Ammon's horn (tissue), 1 donor: Measurements from ENCODE around the gene KNOP1.

Experiments used
- DNase-seq: peaks from one replicate; pipeline ENCODE4 v3.0.0-alpha.2; 2016; ENCODE audit warnings: low spot score

The KNOP1 gene

DNA sequence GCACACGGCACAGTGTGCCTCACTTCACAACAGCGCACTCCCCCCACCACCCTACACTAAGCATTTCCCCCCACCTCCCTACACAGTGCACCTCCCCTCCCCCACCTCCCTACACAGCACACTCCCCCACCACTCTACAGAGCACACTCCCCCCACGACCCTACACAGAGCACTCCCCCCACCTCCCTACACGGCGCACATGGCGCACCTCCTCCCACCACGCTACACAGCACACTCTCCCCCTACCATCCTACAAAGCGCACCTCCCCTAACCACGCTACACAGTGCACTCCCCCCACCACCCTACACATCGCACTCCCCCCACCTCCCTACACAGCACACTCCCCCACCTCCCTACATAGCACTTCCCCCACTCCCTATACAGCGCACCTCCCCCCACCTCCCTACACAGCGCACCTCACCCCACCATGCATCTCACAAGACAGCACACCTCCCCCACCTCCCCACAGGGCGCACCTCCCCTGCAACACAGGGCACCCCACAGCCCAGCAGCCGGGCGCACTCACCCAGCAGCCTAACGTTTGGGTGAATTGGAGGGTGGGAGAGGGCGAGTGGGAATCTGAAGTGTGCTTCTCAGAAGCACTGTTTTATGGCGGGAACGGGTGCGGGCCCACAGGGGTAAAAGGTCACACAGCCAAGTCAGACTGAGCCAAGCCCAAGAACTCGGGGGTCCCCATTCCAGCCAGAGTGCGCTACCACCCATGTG lies 10.3 kb downstream of the KNOP1 start:
- no peak for DNase-seq

DNA sequence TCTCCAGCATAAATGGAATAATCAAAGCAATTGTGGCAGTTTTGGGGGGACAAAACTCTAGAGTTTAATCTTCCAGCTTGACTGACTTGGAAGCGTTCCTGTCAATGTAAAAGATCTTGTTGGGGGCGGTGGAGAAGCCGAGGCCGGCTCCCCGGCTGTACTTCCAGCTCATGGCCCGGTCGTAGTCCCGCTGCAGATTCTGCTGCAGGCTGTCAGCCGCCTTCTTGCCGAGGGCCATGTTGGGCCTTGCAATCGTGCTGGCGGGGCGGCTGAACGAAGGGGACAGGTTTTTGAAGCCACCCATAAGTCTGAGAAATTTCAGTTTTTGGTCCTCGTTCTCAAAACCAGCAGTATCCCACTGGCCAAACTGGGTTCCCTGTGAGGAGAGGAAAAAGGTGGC lies 11.2 kb downstream of the KNOP1 start:
- no peak for DNase-seq

DNA sequence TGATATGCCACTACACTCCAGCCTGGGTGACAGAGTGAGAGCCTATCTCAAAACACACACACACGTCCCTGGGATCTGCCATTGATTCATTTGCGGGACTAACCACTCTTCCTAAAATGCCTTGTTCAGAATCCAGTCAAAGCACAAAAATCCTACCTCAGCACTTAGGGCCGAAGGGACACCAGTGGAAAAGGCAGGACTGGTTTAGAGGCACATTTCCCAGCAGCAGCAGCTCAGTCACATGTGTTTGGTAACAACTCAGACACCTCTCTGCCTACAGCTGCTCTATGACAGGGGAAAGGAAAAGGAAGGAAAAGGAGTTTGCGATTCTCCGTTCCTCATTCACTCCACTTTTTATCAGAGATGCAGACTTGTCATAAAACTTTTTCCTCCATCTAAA lies 12.2 kb downstream of the KNOP1 start:
- no peak for DNase-seq

DNA sequence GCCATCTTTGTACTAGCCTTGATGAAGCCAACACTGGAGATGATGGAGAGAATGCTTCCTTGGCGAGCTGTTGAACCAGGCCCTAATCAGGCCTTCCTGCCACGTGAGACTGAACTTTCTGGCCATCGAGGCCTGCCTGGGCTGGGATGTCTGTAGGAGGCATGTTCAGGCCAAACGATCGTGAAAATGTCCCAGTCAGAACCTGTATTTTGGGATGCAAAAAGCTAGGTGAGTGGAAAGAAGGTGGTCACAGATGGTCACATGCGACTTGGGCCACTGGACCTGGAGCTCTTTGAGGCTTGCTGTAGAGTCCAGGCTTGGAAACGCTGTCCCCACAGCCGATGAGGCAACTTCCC lies 12.9 kb downstream of the KNOP1 start:
- DNase-seq: no peak

DNA sequence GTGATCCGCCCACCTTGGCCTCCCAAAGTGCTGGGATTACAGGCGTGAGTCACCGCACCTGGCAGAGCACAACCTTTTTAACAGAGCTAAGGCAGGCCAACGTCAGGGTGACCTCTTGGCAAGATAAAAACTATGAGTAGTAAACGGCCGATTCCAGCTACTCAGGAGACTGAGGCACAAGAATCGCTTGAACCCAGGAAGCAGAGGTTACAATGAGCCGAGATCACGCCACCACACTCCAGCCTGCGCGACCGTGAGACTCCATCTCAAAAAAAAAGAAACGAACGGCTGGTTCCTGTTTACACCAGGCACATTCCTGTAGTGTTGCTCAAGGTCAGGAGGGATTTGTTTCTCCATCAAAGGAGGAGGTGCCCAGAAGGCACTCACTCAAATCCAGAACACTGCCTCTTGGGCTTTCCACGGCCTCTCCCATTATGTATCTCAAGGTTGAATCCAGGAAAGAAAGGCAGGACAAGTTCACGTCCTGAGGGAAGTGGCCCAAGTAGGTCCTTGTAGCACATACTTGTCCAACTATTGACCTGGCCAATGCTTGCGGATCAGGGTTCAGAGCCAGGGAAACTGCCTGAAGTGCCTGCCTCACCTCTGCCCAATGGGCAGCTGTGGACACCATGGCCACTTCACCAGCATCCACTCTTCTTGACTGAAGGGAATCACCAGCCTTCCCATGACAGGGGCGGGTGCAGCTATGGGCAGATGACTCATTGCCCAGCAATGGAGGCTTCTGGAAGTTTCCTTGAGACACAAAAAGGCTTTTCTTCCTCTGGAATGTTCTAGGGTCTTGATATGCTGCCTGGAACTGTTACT lies 13.5 kb downstream of the KNOP1 start:
- no peak for DNase-seq

DNA sequence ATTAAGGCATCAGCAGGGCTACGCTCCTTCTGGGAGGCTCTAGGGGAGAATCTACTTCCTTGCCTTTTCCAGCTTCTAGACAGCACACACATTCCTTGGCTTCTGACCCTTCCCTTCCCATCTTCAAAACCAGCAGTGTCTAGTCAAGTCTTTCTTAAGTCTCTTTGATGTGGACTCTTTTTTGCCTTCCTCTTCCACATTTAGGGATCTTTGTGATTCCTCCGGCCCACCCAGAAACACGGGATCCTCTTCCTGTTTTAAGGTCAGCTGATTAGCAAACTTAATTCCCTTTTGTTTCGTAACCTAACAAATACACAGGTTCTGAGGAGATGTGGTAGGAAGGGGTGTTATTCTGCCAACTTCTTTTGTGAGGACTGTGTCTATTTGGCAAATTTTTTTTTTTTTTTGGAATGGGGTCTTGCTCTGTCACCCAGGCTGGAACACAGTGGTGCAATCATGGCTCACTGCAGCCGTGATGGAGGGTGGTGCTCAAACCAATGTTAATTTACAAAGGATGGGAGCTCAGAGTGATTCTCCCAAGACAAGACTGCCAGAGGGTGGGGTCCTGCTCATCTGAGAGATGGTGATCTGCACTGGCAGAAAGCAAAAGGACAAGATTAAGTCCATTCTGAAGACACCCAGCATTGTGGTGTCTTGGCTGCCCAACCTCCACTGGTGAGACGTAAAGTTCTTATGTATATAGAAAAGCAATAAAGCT lies 14.7 kb downstream of the KNOP1 start:
- DNase-seq: no peak

DNA sequence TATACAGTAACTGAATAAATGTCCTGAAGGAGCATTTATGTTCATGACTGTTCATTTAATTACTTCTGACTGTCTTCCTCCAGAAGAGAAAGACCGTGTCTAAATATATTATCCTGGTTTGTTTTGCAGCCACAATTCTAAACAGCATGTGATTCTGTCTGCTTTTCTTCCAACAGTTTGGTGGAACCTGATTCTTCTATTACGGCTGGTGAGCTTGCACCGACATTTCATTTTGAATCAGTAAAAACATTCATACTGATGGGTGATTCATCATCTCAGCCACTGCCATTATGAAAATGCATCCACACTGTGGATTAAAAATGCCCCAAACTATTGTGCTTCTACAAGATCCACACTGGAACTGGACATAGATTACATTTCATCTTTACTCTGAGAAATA lies 16.9 kb downstream of the KNOP1 start:
- DNase-seq: no peak

DNA sequence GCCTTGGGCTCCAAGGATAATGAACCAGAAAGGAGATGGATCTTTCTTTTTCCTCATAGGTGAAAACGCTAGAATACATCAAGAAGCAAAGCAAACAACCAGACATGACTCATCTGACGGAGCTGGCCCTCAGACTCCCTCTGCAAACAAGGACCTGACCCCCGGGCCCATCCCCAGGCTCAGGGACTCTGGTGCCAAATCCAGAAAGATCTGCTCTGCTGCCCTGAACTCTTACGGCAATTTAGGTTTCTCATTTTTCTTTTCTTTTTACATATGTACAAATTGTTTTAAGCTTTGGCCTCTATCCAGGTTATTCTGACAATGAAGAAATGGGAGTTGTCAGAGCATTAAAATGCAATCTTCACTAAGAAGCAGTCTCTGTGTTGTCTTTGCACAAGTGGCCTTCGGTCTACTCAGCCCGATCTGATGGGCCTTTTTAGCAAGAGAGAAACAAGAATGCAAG lies 17.7 kb downstream of the KNOP1 start:
- no peak for DNase-seq

DNA sequence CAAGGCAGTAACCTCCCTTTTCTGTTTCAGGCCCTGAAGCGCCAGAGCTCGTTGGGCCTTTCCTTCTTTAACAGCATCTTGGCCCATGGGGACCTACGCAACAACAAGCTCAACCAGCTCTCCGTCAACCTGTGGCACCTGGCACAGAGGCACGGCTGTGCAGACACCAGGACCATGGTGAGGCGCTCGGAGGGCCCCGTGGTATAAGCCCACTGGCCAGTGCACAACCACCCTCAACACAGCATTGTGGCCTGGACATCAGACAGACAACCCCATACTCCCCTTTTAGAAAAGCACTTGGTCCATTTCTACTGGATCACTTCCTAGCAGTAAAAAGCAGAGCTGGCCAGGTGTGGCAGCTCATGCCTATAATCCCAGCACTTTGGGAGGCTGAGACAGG lies 18.6 kb downstream of the KNOP1 start:
- no peak for DNase-seq

DNA sequence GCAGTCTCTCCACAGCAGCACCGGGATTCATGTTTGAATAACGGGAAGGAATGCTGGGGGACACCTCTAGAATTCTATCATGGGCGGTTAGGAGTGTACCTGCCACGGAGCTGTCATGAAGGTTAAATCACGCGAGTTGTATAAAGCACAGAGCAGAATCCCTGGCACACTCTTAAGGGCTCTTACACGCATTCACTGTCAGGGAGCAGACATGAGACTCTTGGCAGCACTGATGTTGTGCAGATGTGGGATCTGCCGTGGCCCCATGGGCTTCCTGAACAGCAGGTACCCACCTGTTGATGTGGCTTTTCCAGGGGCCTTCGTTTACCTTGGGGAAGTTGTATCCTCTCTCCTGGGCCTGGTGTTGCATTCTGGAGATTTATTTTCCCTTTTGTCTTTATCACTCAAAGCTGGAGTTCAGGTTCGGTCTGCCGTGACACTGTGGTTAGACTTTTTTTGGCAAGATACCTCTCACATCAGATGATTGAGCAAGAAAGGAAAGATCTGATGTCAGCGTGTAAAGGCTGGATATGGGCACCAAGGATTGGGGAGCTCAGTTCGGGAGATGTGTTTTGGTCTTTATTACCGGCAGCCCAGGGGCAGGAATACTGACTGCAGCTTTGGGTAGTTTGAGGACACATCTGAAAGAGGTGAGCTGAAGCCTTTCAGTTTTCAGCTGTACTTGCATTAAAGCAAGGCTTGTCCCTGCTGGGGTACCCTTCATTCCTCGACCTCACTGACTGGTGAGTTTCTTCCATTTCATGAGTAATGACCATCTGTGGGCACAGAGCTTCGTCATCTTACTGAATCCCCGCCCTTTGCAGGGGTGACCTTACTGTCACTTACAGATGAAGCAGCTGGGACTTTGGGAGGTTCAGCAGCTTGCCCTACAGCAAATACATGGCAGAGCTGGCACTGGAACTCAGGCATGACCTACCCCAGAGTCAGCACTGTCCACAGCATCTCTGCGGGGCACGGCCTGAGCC lies 19.3 kb downstream of the KNOP1 start:
- no peak for DNase-seq

DNA sequence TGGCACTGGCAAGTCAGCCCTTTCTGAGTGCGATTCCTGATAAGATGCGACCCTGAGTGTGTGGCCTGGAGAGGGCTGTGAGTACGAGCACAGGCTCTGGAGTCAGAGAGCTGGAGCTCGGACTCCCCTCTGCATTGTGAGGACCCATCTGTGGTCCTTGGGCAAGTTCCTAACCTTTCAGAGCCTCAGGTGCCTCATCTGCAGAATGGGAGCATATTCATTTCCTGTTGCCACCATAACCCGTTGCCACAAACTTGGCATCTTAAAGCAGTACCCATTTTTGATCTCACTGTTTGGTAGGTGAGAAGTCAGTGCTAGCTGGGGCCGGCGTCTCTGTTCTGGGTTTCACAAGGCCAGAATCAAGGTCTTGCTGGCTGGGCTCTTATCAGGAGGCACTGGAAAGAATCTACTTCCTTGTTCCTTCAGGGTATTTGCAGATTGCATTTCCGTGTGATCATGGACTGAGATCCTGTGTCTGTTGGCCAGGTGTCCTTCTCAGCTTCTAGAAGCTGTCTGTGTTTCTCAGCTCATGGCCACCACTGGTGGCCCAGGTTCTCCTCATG lies 20.2 kb downstream of the KNOP1 start:
- DNase-seq: no peak

DNA sequence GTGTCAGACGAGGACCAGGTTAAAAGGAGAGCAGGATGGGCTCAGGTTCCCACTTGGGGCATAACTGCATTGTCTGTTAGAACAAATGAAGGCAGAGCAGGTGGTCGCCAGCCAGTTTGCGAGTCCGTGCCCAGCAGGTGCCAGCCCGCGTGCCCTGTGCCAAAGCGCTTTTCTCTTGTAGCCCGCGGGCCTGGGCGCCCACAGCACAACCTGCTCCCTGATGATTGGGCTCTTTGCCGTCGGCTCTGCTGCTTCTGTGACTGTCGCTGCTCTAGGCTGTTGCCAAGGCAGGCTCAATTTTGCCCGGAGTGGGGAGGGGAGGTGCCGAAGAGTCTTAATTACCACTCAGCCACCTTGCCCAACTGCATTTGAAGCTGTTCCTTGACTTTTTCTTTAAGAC lies 21.1 kb downstream of the KNOP1 start:
- peak; percentile 71 for DNase-seq

DNA sequence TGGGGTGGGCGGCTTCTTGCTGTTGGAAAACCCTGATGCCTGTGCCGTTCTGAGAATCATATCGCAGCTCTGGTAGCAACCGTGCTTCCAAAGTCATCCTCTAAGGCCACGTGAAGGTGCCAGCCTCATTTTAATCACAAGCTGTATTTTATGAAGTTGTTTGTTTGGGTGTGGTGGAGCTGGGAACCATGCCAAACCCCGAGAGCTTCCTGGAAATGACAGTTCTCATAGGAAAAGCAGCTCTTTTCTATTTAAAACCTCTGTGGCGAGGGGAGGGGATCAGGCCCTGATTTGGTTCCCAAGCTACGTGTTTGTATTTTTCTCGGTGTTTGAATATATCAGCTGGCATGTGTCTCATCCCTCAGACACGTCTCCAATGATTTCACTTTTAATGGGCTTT lies 21.7 kb downstream of the KNOP1 start:
- peak; percentile 54 for DNase-seq

DNA sequence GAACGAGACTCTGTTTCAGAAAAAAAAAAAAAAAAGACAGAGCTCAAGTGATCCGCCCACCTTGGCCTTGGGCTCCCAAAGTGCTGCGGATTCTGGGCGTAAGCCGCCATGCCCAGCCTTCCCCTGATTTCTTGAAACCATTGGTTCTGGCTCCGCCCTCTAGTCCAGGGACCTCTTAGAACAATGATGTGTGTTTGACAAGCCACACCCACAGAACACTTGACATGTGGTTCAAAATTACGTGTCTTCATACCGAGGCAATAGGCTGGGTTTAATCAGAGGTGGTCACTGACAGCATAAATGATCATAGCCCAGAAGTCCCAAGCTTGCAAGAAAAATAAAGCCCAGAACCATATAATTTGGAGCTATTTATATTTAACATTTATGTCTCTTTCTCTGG lies 23.0 kb downstream of the KNOP1 start:
- DNase-seq: no peak

DNA sequence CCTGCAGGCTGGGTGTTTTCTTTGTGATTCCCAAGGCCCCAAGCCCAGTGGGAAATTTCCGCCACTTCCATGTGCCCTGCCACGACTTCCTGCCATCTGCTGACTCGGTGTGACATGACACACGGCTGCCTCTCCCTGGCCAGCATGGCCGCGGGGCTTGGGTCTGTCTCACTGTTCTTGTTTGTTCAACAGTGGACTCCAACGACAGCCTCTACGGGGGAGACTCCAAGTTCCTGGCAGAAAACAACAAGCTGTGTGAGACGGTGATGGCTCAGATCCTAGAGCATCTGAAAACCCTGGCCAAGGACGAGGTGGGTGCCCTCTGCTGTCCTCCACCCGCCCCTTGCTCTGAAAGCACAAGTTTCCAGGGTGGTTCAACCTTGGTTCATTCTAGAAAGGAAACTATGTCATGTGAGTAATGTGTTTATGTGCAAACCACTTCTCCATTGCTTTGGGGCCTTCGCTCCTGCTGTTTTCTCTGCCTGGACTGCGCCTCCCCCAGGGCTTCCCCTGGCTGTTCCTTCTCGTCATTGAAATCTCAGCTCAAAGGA lies 26.8 kb downstream of the KNOP1 start:
- peak; percentile 81 for DNase-seq

DNA sequence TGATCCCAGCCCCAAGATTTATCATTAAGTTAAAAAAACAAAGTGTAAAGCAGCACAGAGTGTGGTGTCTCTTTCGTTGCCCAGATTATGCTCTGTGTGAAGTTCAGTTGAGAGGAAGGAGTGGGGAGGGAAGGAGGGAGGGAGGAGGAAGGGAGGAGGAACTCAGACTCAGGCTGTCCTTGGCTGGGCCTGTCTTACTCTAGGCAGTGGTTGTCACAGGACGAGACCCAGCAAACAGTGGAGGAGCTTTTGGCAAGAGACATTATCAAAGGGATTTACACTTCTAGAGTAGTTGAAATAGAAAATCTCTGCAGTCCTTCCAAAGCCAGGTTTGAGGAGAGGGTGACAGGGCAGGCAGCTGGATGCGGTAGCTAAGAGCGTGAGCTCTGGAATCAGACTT lies 27.8 kb downstream of the KNOP1 start:
- no peak for DNase-seq

DNA sequence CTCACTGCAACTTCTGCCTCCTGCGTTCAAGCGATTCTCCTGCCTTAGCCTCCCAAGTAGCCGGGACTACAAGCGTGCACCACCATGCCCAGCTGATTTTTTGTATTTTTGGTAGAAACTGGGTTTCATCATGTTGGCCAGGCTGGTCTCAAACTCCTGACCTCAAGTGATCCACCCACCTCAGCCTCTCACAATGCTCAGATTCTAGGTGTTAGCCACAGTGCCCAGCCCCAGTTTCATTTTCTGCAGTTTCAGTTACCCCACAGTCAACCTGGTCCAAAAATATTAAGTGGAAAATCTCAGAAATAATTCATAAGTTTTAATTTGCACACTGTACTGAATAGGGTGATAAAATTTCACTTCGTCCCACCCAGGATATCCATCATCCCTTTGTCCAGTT lies 28.7 kb downstream of the KNOP1 start:
- no peak for DNase-seq

DNA sequence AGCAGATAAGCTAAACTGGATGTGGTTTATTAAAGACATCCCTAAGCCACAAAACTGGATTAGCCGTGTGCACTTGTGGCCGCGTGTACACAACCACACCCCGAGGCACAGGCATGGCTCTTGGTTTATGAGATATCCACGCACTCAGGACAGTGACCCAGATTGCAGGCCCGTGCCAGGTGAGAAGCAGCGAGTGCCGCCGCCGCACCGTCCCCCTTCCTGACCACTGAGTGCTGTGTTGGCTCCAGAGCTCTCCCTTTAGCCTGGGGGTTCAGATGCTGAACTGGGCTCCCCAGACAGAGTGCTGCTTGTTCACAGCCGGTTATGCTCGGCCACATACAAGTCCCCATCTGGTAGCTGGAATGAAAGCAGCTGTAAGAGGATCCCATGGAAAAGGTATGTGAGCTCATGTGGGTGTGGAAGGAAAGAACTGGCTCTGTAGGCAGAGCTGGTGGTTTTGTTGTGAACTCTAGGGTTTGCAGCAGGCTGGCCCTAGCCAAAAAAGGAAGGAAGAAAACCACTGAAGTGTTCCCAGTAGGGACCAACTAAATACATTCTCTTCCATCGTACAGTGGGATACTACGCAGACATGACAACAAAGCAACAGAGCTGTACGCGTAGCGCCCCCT lies 29.5 kb downstream of the KNOP1 start:
- DNase-seq: no peak

DNA sequence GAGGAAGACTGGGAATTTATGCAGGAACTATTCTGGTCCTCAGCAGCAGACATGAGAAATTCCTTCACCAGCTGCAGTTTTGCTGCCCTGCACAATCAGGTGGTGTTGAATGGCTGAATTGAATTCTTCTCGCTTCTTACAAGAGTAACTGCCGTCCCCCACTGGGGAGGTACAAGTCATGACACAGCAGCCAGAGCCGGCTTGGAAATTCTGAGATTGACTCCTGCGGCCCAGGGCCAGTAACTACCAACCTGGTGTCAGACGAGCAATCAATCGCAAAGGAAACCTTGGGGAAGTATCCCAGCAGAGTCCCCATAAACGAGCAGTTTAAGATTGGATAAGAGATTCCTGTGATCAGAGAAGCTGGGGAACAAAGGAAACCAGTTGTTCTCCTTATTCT lies 30.7 kb downstream of the KNOP1 start:
- DNase-seq: no peak

DNA sequence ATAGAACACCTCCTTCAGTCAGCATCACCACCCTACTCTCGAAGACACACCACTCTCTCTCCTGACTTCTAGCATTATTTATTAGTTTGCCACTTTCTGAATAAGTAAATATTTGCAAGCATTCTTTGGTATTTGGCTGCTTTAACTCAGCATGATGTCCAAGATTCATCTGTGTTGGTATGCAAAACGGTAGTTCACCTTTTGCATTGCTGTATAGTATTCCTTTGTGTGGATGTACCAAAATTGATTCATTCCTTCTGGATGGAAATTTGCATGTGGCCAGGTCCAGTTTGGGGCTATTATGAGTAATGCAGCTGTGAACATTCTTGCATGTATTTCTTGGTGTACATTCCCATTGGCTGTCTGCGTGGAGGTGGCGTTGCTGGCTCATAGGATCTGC lies 32.9 kb downstream of the KNOP1 start:
- no peak for DNase-seq
